ENCODE results near the gene MAD1L1.

MAD1L1 gene

DNA sequence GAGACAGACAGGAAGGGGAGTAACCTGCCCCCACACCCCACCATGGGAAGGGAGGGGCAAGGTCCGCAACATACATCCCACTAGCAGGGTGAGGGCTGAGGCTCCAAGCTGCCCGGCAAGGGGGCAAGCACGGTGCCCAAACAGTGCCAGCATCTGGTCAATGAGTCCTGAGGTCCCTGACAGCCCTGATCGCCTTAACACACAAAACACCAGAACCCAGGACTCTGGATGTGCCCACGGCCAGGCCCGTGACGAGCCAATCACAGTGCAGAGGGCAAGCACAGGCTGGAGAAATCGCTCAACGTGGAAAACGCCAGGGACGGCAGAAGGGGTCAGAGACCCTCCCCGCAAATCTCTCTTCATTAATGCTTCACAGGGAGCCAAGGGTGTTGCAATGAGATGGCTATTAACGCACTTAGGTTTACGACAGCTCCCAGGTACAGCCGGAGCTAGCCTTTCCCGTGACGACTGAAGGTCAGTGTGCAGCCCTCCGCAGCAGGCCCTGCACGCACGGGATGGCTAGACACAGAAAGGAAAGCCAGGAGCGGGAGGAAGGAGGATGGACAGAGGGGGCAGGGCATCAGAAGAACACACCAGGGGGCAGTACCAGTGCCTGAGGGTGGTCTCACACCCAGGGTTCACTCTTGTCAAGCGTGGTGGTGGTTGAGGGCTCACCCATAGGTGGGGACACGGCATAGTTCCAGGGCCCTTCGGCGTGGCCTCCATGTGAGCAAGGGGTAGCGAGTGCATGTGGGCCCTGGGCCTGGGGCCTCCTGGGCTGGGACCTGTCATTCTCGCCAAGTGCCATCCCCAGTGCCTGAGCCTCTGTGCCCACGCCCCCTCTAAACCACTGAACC is 220.5 kb downstream of the MAD1L1 start:
- TF ChIP-seq, protein P1, sequence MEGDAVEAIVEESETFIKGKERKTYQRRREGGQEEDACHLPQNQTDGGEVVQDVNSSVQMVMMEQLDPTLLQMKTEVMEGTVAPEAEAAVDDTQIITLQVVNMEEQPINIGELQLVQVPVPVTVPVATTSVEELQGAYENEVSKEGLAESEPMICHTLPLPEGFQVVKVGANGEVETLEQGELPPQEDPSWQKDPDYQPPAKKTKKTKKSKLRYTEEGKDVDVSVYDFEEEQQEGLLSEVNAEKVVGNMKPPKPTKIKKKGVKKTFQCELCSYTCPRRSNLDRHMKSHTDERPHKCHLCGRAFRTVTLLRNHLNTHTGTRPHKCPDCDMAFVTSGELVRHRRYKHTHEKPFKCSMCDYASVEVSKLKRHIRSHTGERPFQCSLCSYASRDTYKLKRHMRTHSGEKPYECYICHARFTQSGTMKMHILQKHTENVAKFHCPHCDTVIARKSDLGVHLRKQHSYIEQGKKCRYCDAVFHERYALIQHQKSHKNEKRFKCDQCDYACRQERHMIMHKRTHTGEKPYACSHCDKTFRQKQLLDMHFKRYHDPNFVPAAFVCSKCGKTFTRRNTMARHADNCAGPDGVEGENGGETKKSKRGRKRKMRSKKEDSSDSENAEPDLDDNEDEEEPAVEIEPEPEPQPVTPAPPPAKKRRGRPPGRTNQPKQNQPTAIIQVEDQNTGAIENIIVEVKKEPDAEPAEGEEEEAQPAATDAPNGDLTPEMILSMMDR (IDR thresholded peaks at IDR 0.05; ENCODE audit: low read depth, low read length, poor library complexity, severe bottlenecking): no peak
- TF ChIP-seq EZH2phosphoT487 (IDR thresholded peaks at IDR 0.05; ENCODE audit: borderline replicate concordance, low read length): no peak
- Histone ChIP-seq H3K9me3 (ENCODE audit: control insufficient read depth, insufficient read depth, low read length) (no peaks in the 10 kb centered on the region), H3K36me3 (ENCODE audit: control insufficient read depth, low read length) (peaks cover 14% of the 10 kb centered on the region; the same call in 1 of the 2 replicates), H3K4me2 (ENCODE audit: low read length) (no peak overlapping the region), H3K27me3 (ENCODE audit: control insufficient read depth, low read length) (no peaks in the 10 kb centered on the region), H3K9me2 (replicated peaks; ENCODE audit: control insufficient read depth, low read length) (no peaks in the 10 kb centered on the region), H3K4me1 (ENCODE audit: control insufficient read depth, low read length) (no peaks in the 10 kb centered on the region), H3K27ac (ENCODE audit: low read depth, low read length) (no peak overlapping the region), H4K20me1 (ENCODE audit: control insufficient read depth, insufficient read depth, low read depth, low read length) (no peaks in the 10 kb centered on the region), H3F3A (ENCODE audit: control insufficient read depth, insufficient read depth) (no peaks in the 10 kb centered on the region), H3K4me3 (ENCODE audit: low read length) (no peak overlapping the region), H3K79me2 (ENCODE audit: control insufficient read depth, low read length) (no peaks in the 10 kb centered on the region)

DNA sequence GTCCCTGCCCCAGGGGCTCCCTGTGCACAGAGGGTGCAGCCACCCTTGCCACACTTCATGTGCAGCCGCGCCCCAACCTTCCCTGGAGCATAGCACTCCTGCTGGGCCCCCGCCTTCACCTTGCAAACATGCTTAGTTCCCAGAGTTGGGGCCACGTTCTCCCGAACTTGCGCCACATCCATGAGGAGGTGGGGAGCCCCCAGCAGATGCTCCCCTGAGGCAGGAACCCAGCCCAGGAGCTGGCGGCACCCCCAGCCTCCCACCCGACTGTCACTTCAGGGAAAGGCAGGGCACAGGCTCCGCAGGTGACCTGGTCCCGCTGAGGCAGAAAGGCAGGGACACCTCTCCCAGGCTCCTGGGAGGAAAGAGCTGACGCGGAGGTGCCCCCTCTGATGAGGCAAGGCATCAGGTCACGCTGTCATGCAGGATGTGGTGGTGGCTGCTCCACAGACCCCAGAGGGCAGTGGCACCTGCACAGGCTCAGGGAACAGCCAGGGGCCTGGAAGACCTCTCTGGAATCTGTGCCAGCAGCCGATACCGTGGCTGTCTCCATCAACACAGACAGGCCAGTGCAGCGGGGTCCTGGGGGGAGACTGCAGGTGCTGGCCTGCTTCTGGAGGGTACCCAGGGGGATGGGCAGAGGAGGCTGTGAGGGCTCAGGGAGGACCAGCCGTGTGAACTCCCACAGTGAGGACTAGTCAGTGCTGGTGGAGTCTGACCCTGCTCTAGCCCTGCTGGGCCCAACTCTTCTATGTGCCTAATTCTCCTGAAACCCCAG is 221.3 kb downstream of the MAD1L1 start:
- Histone ChIP-seq H4K20me1 (ENCODE audit: control insufficient read depth, insufficient read depth, low read depth, low read length) (no peaks in the 10 kb centered on the region), H3K36me3 (ENCODE audit: control insufficient read depth, low read length) (peaks cover 10% of the 10 kb centered on the region; the same call in 1 of the 2 replicates), H3K79me2 (ENCODE audit: control insufficient read depth, low read length) (no peaks in the 10 kb centered on the region), H3K9me3 (ENCODE audit: control insufficient read depth, insufficient read depth, low read length) (no peaks in the 10 kb centered on the region), H3F3A (ENCODE audit: control insufficient read depth, insufficient read depth) (no peaks in the 10 kb centered on the region), H3K4me3 (ENCODE audit: low read length) (no peak overlapping the region), H3K4me1 (ENCODE audit: control insufficient read depth, low read length) (peaks cover 6% of the 10 kb centered on the region), H3K4me2 (ENCODE audit: low read length) (no peak overlapping the region), H3K27me3 (ENCODE audit: control insufficient read depth, low read length) (no peaks in the 10 kb centered on the region), H3K9me2 (replicated peaks; ENCODE audit: control insufficient read depth, low read length) (no peaks in the 10 kb centered on the region), H3K27ac (ENCODE audit: low read depth, low read length) (no peak overlapping the region)
- TF ChIP-seq EZH2phosphoT487 (IDR thresholded peaks at IDR 0.05; ENCODE audit: borderline replicate concordance, low read length): no peak
- TF ChIP-seq, protein P1 (IDR thresholded peaks at IDR 0.05; ENCODE audit: low read depth, low read length, poor library complexity, severe bottlenecking): no peak

DNA sequence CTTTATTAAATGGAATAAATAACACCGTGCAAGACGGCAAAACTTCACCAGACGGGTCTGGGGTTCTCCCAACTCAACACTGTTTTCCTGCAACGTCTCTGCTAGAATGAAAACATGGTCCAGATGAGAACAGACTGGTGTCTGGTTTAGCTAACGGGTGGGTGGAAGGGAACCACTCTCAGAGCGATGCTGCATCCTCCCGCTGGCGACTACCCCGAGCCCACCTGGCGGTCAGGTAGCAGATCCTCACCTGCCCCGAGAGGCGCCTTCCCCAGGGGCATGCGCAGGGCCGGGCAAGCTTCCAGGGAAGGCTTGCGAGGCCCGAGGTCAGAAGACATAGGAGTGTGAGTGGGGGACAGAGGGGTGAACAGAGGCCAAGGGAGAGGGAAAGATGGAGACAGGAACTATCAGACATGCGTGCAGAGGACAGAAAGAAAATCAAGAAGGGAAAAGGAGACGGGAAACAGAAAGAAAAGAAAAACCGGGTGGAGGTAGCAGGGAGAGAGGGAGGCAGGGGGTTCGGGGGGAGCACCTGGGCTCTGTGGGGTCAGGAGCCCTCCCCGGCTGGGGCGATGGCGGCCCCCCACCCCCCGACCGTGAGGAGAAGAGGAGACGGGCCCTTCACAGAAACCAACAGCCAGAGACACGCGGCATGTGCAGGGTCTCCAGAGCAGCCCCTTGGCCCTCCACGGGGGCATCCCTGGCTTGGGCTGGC is 222.0 kb downstream of the MAD1L1 start:
- Histone ChIP-seq H3K9me2 (replicated peaks; ENCODE audit: control insufficient read depth, low read length) (no peaks in the 10 kb centered on the region), H3K9me3 (ENCODE audit: control insufficient read depth, insufficient read depth, low read length) (no peaks in the 10 kb centered on the region), H3F3A (ENCODE audit: control insufficient read depth, insufficient read depth) (no peaks in the 10 kb centered on the region), H4K20me1 (ENCODE audit: control insufficient read depth, insufficient read depth, low read depth, low read length) (no peaks in the 10 kb centered on the region), H3K4me2 (ENCODE audit: low read length) (no peak overlapping the region), H3K4me3 (ENCODE audit: low read length) (no peak overlapping the region), H3K79me2 (ENCODE audit: control insufficient read depth, low read length) (no peaks in the 10 kb centered on the region), H3K36me3 (ENCODE audit: control insufficient read depth, low read length) (peaks cover 10% of the 10 kb centered on the region; the same call in 1 of the 2 replicates), H3K27me3 (ENCODE audit: control insufficient read depth, low read length) (no peaks in the 10 kb centered on the region), H3K27ac (ENCODE audit: low read depth, low read length) (no peak overlapping the region), H3K4me1 (ENCODE audit: control insufficient read depth, low read length) (peaks cover 13% of the 10 kb centered on the region)
- no peak for TF ChIP-seq EZH2phosphoT487 (IDR thresholded peaks at IDR 0.05; ENCODE audit: borderline replicate concordance, low read length)
- TF ChIP-seq, protein P1 (IDR thresholded peaks at IDR 0.05; ENCODE audit: low read depth, low read length, poor library complexity, severe bottlenecking): no peak
